Measurements from ENCODE around the gene CKLF.
"Not testable (repeated sequence)": the region's sequence is repeated elsewhere in the genome, so short reads cannot be mapped to it uniquely, and the experiment has no call there.

Gene CKLF

DNA sequence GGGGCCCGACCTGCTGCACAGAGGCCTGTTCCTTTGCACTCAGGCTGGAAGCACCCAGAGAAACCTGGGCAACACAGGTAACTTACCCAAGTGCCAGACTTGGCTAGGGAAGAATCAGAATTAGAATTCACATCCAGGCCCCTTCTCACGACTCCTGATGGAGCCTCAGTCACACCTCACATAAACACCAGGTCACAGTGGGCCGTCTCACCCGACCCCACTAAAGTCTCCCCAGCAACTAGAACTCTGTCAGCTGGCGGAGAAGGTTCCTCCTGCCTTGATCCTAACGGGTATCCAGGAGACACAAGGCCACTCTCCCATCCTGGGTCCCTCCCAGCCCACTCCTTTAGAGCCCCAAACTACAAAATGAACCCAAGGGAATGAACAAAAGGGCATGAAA, 8.8 kb upstream of the CKLF start:
- DNase-seq (ENCODE audit: low spot score), result no peak

DNA sequence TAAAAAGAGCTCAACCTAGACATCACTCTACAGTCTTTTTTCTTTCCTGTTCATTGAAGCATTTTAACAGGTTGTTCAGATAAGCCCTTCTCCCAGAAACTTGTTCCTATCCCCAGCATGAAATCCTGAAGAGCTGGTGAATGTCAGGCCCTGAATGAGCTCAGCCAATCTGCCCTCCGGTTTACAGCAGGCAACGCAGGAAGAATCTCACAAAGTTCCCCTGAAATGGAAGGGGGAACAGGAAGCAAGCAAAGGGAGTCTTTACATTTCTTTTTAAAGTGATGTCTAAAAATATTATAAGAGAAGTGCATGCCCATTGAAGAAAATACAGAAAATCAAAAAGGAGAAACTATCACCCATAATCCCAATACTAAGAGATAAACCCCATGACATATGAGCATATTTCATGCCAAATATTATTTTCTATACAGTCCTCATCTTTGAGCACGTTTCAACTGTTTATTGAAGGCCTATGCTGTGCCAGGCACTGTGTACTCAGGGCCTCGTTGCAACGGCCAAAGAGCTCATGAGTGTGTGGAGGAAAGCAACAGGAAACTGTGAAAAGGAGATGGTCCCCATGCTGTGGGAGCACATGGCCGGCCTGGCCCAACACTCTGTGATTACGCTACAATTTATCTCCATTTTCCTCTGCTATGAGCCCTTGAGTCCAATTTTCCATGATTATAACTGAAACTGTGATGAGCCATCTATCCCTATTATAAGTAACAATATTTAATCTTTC, 8.2 kb upstream of the CKLF start:
- no peak for DNase-seq (ENCODE audit: low spot score)

DNA sequence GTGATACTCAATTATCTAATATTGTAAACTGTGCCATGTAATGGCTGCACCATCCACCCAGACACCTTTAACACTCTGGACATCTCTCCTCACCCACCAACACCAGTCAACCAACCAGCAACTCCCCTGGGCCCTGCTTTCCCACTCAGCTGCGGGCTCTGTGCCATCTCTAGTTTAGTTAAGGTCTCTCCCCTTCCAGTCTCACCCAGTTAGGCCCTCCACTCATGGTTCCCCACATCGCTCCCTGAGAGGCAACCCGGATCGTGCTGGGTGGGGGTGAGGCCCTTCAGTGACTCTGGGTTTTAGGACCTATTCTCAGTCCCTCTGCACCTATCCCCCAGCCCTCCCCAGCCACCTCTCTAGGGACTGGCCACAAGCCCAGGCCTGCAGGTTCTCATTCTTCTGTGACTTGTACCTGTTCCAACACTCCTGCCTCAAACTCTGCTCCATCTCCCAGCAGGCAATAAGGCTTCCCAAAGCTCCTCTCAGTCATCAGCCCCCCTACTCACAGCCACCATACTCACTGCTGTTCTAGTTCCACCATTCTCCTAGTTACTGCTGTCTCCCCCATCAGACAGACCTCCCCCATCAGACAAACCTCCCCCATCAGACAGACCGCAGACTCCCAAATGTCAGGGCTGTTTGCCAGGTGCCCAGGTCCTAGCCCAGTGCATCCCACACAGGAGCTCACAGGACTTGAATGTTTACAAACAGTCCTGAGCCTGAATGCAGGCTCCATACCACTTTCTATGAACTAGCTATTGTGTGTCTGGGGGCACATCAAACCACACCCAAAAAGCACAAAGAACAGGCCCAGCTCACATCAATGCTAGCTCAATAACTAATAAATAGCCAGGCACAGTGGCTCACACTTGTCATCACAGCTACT, 5.0 kb upstream of the CKLF start:
- no peak for DNase-seq (ENCODE audit: low spot score)

DNA sequence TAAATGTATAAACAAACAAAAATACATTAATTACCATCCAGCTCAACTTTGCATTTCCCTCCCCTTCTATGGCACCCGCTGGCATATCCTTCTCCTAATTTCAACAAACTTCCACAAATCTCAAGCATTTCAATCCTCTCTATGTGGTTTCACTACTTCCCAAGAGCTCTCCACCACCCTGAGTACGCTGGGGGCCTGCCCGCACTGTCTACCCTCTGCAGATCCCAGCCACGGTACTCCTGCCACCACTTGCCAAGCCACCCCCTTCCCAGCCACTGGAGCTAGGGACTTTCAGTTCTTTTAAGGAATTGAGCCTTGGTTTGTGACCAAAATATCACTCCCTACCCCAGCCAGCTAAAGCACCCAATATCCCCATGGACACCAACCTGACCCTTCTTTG, 4.3 kb upstream of the CKLF start:
- DNase-seq (ENCODE audit: low spot score), result no peak

DNA sequence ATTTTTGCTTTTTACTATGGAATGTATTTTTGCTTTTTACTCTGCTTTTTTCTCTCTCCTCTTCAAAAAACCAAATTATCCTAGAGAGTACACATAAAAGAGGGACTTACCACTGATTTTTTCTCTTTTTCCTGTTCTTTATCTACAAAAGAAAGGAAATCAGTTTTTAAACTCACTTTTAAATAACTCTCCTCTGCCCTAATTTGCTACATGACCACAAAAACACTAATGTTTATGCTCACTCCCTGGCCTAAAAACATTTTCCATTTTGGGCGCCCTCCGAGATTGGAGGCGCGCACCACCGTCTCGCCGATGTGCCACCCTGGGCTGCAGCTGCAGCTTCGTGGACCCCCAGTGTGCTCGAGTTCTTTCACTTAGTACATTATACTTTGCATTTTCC, 3.5 kb upstream of the CKLF start:
- no peak for DNase-seq (ENCODE audit: low spot score)

DNA sequence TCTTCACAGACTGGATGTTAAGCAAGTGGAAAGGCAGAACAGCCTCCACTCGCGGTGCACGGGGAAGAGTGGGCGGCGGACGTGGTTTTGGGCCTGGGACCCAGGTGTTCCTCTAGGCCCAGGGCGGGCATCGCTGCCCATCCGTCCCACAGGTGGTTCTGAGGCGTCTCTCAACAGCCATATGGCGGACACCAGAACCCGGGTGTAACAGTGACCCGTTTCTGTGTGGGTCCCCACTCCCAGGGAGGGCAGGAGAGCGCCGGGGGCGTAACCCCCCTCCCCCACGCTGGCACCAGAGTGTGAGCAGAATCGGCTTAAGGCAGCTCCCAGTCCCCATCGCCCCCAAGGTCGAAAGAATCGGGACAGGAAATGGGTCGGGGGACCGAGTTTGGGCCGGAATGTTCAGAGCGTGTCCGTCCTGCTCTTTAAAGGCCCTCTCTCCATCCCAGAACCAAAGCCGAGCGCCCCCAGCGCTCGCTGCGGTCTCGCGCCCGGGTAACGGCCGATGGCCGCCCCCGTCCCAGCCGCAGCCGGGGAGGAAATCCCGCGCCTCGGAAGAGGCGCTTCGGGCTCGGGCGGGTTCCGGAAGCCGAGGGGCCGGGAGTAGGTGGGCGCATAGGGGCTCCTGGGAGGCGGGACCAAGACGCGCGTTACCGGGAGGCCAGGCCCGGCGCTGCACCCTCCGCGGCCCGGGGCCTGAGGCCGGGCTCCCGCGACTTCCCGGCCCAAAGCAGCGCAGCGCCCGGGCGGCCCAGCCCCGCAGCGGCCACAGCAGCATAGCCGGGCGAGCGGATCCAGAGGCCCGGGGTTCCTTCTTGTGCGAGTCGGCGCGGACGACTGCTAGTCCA, 2.9 kb upstream of the CKLF start, which contains the start of gene TK2:
Gene TK2 (minus strand): TSS at position 839 of the 848 bp plus-strand sequence. CDS start 61 bp downstream, at position 778.
- peak; percentile 41 for DNase-seq (ENCODE audit: low spot score)

DNA sequence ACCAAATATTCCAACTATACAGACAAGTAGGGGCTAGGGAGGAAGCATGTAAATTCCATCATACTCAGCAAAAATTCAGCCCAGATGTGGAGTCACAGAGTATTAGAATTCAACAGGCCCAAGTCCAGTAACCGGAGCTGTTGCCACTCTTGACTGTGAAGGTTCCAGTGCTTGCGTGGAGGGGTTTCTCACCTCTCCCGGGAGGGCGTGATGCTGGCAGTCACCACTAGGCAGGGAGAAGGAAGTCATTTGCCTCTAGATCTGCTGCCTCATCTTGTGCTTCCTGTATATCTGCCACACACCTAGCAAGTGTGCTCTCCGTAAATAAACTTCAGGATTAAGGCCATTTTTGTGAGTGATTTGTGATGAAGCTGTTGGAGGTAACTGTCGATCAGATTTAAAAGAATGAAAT, 1.0 kb upstream of the CKLF start:
- peak; percentile 75 for DNase-seq (ENCODE audit: low spot score)

DNA sequence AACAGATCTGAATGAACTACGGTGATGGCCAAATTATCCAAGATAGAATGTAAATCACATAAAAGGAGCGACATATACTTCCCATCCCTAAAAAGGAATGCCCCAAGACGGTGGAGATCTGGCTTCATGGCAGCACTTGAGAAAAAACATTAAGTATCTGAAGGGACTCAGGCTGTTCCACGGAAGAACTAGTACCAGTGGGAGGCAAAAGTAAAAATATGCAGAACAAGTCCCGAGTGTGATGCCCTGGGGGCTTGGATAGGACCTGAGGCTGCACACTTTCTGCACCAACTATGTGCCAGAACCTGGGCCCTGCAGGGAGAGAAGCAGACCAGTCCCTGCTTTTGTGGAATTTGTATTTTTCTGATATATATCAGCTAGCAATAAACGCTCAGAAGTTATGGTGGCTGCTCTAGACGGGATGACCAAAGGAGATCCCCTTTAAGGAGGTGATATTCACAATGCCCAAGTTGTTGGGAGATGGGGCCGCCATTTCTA, 539 bp upstream of the CKLF start:
- DNase-seq (ENCODE audit: low spot score), result no peak

DNA sequence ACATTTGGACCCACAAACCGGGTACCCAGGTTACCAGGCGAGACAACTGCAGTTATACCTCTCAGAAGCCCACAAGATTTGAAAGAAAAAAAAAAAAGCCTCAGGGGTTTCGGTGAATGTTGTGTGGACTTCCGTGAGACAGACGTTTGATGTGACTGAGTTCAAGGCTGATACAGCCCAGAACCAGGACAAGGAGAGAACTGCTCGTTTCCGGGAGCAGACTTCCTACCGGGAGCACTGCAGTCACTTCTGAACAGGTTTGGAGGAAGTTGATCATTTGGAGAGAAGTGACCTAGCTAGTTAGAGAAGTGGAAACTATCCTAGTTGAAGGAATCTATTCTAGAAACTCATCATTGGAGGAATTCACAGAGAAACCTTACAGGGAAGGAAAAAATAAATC, 847 bp downstream of the CKLF start:
- DNase-seq (ENCODE audit: low spot score), result no peak

DNA sequence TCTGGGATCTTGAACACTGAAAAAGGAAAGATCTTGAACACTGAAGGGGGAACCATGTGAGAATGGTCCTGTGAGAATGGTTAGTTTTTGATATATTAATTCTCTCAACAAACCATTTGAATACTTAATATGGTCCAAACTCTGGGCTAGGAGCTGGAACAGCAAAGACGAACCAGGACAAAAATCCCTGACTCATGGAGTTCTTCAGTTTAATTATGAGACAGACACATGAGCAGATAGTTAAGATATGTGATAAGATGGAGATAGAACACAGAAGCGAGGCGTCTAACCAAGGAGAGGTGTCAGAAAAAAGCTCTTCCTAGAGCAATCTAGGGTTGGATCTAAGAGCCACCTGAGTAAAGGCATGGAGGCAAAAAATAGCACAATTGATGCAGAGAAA, 1.6 kb downstream of the CKLF start:
- no peak for DNase-seq (ENCODE audit: low spot score)

DNA sequence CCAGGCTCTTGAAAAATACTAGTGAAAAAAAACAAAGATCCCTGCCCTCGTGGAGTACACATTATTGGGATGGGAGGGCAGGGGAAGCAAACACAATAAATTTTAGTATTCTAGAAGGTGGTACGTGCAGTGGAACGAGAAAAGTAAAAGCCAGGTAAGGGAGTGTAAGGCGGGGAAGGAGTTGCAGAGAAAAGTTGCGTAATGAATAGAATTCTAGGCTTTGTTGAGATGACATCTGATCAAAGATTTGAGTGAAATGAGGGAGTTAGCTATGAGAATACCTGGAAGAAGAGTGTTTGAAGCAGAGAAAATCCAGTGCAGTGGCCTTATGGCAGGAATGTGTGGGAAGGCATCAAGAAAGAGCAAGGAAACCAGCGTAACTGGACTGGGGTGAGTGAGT, 2.1 kb downstream of the CKLF start:
- DNase-seq (ENCODE audit: low spot score), result no peak

DNA sequence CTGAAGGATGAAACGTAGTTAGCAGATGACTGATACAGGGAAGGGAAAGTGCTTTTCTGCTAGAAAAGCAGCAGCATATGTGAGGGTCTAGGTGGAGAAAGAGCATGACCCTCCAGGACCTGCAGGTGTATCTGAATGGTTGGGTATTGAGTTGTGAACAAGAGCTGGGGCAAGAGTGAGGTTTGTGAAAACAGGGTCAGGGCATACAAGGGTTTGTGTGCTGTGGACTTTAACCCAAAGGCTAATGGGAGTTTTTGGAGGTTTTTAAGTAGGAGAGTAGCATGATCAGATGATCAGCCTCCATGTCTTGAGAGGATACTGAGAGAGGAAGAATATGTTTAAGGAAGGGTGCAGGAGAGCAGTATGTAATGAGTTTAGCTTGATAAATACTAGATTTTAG, 7.7 kb downstream of the CKLF start:
- no peak for DNase-seq (ENCODE audit: low spot score)

DNA sequence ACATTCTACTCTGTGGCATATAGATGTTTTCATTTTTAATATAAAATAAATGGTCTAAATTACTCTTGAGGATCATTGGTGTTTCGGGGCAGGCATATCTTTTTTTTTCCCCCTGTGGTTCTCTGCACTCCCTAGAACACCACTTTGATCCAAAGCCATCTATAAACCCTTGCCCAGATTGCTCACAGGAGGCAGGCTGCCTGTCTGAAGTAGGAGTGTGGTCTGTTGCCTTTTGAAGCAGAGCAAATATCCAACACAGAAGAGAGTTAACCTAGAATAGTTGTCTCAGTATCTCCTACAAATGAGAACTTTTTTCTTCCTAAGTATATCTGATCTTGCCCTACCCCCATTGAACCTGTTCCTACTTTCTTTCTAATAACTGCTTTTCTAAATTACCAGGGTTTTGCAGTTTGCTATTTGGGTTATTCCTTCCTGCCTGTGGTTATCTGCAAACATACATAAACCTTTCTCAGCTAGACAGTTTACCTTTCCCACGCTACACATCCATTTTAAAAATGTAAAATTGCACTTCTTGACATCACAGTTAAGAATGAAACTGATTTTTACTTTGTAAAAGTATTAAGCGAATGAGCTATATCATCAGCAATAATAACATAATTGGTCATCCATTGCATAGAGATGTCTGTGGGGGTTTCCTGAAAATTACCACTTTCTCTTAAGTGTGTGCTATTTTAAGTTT, 9.2 kb downstream of the CKLF start:
- DNase-seq (ENCODE audit: low spot score), result no peak

DNA sequence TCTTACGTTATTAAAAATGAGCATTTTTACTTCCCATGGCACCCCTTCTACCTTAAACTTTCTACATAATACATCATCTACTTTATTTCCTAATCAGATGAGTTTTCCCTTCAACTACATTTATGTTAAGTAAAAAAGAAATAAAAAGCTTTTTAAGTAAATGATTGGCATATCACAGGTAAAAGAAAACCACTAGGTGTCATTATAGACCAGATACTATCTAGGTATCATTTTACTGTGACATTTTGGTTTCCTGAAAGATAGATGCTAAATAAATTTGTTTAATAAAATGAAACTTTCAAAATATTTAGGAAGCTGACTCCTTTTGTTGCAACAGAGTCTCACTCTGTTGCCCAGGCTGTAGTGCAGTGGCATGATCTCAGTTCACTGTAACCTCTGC, 10.0 kb downstream of the CKLF start:
- no peak for DNase-seq (ENCODE audit: low spot score)

DNA sequence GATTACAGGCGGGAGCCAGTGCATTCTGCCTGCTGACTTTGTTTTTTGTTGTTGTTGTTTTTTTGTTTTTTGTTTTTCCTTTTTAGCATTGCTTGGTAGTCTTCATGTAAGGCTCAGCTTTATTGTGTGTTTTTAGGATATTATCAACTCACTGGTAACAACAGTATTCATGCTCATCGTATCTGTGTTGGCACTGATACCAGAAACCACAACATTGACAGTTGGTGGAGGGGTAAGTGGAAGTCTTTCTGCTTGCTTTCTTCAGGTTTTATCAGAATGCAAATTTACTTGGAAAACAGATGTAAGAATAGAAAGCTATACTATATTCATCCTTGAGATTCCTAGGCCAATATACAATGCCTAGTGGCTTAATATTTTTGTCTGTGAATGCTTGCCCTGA, 10.6 kb downstream of the CKLF start:
- no peak for DNase-seq (ENCODE audit: low spot score)

DNA sequence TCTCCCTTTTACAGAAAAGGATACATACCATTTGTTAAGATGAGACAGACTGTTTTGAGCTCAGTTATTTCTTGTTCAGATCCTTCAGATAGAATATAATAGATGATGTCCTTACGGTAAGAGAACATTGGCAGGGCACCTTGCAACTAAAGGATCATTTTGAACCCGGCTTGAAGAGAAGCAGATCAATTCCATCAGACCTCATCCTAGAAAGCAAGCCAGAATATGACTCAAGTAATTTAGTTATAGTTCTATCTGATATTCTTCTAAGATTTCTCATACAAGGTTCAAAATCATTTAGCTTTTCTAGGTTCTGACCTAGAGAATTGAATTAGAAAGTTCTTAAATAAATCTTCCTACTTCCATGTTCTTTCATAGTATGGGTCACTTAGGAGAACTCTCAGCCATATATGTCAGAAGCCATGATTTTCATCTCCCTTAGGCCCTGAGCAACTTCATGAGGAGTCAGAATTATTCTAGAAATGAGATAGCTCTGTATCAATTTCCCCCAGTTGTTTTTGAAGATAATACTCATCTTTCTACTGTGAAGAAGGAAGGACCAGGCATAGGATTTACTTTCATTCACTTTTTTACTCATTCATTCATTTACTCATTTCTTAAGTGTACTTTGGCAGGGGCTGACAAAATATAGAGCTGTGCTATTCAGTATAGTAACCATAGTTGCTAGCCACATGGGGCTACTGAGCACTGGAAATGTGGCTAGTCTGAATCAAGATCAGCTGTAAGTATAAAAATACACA, 11.4 kb downstream of the CKLF start:
- DNase-seq (ENCODE audit: low spot score), result no peak

DNA sequence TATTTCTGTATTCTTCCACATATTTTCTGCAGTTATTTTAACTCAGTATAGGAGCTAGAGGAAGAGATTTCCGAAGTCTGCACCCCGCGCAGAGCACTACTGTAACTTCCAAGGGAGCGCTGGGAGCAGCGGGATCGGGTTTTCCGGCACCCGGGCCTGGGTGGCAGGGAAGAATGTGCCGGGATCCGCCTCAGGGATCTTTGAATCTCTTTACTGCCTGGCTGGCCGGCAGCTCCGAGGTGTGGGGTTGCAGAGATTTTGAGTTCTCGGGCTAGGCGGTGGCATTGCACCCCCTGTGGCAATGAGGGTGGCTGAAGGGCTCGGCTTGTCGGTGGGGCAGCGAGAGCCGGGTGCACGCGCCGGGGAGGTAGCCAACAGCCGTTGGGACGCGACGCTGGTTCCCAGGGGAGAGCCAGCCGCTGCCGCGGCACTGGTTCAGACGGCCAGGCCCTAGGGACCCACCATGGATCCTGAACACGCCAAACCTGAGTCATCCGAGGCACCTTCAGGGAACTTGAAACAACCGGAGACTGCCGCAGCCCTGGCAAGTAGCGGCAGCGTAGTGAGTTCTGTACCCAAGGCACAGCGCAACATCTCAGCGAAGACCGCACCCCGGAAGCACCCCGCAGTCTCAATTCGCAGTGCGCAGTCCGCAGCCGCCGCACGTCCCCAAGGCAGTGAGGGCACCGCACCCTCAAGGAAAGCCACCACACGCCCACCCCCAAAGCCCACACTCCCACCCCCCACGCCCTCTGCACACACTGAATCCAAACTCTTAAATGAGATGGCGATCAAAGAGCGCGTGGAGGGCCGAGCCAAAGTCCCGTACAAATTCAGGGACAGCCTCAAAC, 13.9 kb downstream of the CKLF start, which contains the start of gene CMTM1:
Gene CMTM1 (plus strand): TSS at position 389 of the 851 bp plus-strand sequence. CDS start 75 bp downstream, at position 464.
- DNase-seq (ENCODE audit: low spot score), result no peak

DNA sequence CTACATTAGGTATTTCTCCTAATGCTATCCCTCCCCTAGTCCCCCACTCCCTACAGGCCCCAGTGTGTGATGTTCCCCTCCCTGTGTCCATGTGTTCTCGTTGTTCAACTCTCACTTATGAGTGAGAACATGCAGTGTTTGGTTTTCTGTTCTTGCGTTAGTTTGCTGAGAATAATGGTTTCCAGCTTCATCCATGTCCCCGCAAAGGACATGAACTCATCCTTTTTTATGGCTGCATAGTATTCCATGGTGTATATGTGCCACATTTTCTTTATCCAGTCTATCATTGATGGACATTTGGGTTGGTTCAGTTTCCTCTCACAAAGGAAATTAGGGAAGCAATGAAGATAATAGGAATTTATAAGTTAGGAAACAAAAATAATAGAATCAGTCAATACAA, 14.9 kb downstream of the CKLF start:
- not testable (repeated sequence) for DNase-seq (ENCODE audit: low spot score)

DNA sequence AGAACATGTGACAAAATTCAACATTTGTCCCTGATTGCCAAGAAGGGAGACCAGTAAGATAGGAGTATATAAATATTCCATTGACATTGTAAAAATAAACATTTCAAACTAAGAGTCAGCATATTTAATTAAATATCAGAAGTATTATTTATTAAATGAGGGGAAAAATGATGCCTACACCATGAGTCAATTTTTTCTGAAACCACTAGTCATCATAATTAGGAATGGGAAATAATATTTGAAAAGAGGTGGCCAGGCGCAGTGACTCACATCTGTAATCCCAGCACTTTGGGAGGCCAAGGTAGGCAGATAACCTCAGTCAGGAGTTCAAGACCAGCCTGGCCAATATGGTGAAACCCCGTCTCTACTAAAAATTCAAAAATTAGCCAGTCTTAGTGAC, 16.0 kb downstream of the CKLF start:
- DNase-seq (ENCODE audit: low spot score), result no peak

DNA sequence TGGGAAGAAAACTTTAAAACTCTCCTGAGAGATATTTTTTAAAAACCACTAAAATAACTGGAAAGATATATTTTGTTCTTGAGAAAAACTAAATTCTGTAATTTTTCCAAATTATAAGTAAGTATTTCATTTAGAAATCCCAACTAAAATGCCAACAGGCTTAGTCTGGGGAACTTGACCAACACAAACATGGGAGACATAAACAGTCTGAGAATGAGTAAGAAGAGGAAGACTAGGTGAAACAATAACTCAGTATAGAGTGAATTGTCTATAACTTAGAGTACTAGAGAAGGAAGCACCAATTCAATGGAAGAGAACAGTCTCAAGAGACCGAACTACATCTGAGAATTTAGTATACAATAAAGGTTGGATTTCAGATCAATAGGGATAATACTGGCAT, 16.8 kb downstream of the CKLF start:
- DNase-seq (ENCODE audit: low spot score), result no peak

Data from NAMALWA (cell line).